GM21825 (cell line): ENCODE results near the gene DCHS1.

Experiments used
- ATAC-seq: cut with Tn5 transposase; IDR thresholded peaks from one replicate; pipeline ENCODE4 v1.9.1; 2021; ENCODE audit warnings: mild to moderate bottlenecking, moderate library complexity; ENCODE audit not compliant: unreplicated experiment

Gene DCHS1

GRCh38 chr11:6596239-6596877 lies 59.3 kb downstream of the DCHS1 start:
- ATAC-seq = no peak

GRCh38 chr11:6594142-6594768 lies 61.4 kb downstream of the DCHS1 start:
- no peak for ATAC-seq

DNA sequence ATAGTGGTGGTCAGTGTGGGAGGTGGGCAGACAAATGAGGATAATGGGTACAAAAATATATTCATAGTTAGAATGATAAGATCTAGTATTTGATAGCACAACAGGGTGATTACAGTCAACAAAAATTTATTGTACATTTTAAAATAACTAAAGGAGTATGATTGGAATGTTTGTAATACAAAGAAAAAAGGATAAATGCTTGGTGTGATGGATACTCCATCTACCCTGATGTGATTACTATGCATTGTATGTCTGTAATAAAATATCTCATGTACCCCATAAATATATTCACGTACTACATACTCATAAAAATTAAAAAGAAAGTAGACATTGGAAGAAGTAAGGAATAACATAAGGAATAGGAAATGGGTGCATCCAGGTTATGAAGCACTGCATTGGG lies 67.6 kb downstream of the DCHS1 start:
- ATAC-seq = no peak

- no peak for ATAC-seq
Measured at GRCh38 chr11:6587360-6587953, 68.2 kb downstream of the DCHS1 start.

DNA sequence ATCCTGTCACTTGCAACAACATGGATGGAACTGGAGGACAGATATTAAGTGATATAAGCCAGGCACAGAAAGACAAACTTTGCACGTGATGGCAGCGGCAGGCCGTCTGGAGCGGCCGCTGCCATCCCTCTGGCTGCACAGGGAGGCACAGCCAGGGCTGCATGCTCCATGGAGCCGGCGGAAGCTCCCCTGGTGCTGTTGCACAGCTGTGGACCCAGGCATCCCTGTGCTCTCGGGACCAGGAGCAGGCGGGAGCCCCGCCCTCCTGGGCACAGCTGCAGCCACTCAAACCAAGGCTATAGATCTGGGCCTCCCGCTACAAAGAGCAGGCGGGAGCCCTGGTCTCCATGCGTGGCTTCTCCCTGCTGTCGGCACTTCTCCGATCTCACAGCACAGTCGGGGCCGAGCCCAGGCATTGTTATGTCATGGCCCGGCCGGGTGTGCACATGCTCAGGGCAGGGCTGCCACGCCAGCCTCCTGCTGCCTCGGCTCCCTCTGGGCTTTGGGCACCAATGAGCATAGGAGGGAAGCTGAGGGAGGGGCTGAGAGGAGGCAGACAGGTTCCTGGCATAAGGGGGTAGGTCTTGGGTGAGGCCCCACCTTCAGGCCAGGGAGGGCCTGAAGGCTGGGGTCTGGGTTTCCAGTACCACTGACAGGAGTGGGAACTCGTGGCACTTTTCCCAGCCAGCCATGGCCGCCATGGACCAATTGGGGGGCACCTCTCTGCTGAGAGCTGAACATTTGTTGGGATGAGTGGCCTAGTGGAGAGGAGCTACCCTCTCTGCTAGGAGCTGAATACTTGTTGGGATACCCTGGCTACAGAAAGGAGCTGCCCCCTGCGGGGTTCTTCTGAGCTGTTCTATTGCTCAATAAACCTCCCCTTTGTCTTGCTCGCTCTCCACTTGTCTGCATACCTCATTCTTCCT lies 68.9 kb downstream of the DCHS1 start:
- no peak for ATAC-seq

DNA sequence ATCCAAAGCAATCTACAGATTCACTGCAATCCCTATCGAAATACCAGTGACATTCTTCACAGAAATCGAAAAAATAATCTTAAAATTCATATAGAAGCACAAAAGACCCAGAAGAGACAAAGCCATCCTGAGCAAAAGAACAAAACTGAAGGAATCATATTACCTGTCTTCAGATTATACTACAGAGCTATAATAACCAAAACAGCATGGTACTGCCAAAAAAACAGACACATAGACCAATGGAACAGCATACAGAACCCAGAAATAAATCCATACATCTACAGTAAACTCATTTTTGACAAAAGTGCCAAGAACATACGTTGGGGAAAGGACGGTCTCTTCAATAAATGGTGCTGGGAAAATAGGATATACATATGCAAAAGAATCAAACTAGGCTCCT lies 71.1 kb downstream of the DCHS1 start:
- no peak for ATAC-seq

DNA sequence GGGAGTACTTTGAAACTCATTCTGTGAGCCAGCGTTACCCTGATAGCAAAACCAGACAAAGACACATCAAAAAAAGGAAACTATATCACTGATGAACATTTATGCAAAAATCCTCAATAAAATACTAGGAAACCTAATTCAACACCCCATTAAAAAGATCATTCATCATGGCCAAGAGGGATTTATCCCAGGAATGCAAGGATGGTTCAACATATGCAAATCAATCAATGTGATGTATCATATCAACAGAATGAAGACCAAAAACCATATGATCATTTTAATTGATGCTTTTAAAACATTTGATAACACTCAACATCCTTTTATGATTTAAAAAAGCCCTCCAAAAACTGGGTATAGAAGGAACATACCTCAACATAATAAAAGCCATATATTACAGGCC lies 72.0 kb downstream of the DCHS1 start:
- no peak for ATAC-seq

GRCh38 chr11:6579681-6580080 lies 75.9 kb downstream of the DCHS1 start:
- ATAC-seq = no peak

GRCh38 chr11:6578134-6578533 lies 77.5 kb downstream of the DCHS1 start:
- no peak for ATAC-seq

DNA sequence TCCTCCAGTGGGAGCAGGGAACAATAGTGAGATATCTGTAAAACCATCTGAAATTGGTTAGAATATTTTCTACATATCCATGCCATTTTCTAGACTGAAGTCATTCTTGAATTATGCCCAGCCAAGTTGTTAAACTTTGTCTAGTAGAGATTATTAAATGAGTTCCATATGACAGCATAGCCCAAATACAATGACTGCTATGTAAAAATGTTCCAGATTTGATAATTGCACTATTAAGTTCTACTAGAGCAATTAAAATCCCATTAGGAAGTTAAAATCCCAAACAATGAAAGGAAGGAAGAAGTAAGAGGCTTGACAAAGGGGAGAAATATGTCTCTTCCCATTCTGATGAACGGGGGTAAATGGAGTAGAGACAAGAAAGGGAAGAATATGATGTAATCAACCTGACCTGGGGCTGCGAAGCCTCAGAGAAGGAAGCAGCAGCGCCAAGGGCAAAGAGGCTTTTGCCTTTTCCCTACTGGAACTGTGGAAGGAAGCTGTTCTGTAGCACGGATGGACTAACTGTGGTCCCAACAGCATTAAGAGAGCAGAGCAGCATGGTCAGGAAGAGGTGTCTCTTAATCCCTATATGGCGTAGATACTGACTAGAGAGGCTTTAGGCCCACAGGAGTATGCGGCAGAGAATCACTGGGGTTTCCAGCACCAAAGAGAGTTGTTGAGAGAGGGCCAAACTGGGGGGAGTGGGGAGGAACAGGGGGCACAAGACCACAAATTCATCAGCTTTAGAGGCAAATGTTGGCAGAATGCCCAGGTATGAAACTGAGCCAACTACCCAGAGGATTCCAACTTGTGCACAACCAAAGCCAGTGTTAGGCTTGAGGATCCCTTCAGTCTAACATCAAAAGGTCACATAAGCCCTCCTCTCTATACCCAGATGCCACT lies 78.9 kb downstream of the DCHS1 start:
- no peak for ATAC-seq

- ATAC-seq = no peak
Measured at GRCh38 chr11:6574816-6575715, 80.5 kb downstream of the DCHS1 start.

DNA sequence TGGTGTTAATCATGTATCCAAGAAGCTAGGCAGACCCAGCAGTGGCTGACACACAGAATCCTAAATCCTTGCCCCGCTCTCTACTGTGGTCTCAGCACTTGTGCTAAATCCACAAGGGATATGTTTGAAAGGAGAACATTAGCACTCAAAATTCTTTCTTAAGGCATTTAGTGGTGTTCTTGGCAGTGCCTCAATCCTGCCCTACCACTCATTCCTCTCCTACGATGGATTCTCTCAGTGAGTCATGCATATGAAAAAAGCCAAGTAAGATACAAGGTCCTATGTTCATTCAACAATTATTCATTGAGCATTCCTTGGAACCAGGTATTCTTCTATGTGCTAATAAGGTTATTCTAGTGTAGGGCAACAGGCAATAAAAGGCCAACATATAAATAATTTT lies 83.4 kb downstream of the DCHS1 start:
- no peak for ATAC-seq

DNA sequence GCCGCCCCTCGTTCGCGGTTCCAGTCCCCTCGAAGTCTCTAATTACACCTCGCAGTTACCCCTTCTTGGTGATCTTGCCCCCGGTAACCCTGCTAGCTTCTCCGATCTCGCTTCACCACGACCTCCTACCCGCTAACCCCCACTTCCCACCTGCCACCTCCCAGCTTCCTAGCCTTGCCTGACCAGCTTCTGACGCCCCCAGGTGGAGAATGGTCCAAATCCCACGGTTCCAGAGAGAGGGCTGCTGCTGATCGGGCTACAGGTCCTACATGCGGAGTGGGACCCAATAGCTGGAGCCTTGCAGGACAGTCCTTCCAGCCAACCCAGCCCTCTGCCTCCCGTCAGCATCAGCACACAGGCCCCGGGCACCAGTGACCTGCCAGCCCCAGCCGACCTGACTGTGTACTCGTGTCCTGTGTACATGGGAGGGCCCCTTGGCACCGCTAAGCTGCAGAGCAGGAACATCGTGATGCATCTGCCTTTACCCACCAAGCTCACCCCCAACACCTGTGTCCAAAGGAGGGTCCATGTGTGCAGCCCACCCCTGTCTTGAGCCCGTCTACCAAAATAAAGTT lies 84.1 kb downstream of the DCHS1 start:
- ATAC-seq = no peak
